HCT116 (cell line): ENCODE results near the gene SAMD4A.

ENCODE experiments used
- JUND ChIP-seq: IDR thresholded peaks from 2 replicates; pipeline ENCODE4 v1.6.1; 2012
- TF ChIP-seq, protein P1 (sequence below), 3 experiments: fragments of 200-600 bp in 1 of 3; sonication (generic) in 1 of 3; IDR thresholded peaks in 2 of 3; conservative IDR thresholded peaks in 1 of 3; 2 replicates each; pipeline ENCODE4 v1.5.1; 2012 to 2017; ENCODE audit warnings: low read depth in 2 of 3, low read length in 2 of 3, antibody characterized with exemption in 1 of 3, borderline replicate concordance in 1 of 3, control low read depth in 1 of 3, mild to moderate bottlenecking in 1 of 3, mixed read lengths in 1 of 3, mixed run types in 1 of 3, moderate library complexity in 1 of 3; ENCODE audit not compliant: insufficient read depth in 1 of 3

DNA sequence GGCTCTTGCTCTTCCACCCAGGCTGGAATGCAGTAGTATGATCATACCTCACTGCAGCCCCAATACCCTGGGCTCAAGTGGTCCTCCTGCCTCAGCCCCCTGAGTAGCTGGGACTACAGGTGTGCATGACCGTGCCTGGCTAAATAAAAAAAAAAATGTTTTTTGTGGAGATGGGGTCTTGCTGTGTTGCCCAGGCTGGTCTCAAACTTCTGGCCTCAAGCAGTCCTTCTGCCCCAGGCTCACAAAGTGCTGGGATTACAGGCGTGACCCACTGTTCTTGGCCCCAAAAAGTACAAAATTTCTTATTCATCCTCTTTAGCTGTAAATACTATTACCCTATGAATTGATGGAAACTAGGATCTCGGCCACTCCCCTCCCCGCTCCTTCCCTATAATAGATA is 42.5 kb upstream of the SAMD4A start:
- TF ChIP-seq JUND: no peak
- TF ChIP-seq, protein P1, sequence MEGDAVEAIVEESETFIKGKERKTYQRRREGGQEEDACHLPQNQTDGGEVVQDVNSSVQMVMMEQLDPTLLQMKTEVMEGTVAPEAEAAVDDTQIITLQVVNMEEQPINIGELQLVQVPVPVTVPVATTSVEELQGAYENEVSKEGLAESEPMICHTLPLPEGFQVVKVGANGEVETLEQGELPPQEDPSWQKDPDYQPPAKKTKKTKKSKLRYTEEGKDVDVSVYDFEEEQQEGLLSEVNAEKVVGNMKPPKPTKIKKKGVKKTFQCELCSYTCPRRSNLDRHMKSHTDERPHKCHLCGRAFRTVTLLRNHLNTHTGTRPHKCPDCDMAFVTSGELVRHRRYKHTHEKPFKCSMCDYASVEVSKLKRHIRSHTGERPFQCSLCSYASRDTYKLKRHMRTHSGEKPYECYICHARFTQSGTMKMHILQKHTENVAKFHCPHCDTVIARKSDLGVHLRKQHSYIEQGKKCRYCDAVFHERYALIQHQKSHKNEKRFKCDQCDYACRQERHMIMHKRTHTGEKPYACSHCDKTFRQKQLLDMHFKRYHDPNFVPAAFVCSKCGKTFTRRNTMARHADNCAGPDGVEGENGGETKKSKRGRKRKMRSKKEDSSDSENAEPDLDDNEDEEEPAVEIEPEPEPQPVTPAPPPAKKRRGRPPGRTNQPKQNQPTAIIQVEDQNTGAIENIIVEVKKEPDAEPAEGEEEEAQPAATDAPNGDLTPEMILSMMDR (IDR thresholded peaks at IDR 0.05 in 2 of 3, conservative IDR thresholded peaks at IDR 0.05 in 1 of 3; ENCODE audit: borderline replicate concordance in 1 of 3, insufficient read depth in 1 of 3, low read depth in 2 of 3, low read length in 2 of 3): no peak
